ENCODE results near the gene PTK7.

Gene PTK7

GRCh38 chr6:43089467-43089866, 13.4 kb downstream of the PTK7 start:
- Histone ChIP-seq H3K9me3 (ENCODE audit: insufficient read depth, low read length) (no peaks in the 10 kb centered on the region), H3F3A (ENCODE audit: insufficient read depth) (no peaks in the 10 kb centered on the region), H3K79me2 (ENCODE audit: insufficient read depth, low read length) (no peaks in the 10 kb centered on the region), H3K36me3 (ENCODE audit: low read length) (no peaks in the 10 kb centered on the region), H3K9ac (ENCODE audit: low read length) (no peak overlapping the region), H3K4me3 (ENCODE audit: insufficient read depth, low read length, poor library complexity, severe bottlenecking) (no peak overlapping the region), H3K4me2 (ENCODE audit: low read depth, low read length, poor library complexity, severe bottlenecking) (no peak overlapping the region), H3K27ac (ENCODE audit: low read depth, low read length) (no peak overlapping the region), H2AFZ (ENCODE audit: low read depth, low read length, severe bottlenecking) (no peak overlapping the region), H4K20me1 (ENCODE audit: low read depth, low read length) (no peaks in the 10 kb centered on the region), H3K9me2 (replicated peaks; ENCODE audit: insufficient read depth, low read length) (no peaks in the 10 kb centered on the region), H3K27me3 (ENCODE audit: low read length) (no peaks in the 10 kb centered on the region)
- no peak for TF ChIP-seq EZH2phosphoT487 (conservative IDR thresholded peaks at IDR 0.05; ENCODE audit: low read length)
- TF ChIP-seq, protein P1, sequence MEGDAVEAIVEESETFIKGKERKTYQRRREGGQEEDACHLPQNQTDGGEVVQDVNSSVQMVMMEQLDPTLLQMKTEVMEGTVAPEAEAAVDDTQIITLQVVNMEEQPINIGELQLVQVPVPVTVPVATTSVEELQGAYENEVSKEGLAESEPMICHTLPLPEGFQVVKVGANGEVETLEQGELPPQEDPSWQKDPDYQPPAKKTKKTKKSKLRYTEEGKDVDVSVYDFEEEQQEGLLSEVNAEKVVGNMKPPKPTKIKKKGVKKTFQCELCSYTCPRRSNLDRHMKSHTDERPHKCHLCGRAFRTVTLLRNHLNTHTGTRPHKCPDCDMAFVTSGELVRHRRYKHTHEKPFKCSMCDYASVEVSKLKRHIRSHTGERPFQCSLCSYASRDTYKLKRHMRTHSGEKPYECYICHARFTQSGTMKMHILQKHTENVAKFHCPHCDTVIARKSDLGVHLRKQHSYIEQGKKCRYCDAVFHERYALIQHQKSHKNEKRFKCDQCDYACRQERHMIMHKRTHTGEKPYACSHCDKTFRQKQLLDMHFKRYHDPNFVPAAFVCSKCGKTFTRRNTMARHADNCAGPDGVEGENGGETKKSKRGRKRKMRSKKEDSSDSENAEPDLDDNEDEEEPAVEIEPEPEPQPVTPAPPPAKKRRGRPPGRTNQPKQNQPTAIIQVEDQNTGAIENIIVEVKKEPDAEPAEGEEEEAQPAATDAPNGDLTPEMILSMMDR (IDR thresholded peaks at IDR 0.05; ENCODE audit: insufficient read depth, low read length, poor library complexity, severe bottlenecking) = no peak

GRCh38 chr6:43089874-43090558, 13.9 kb downstream of the PTK7 start:
- H4K20me1 ChIP-seq (ENCODE audit: low read depth, low read length) = no peaks in the 10 kb centered on the region
- no peak overlapping the region for H3K27ac ChIP-seq (ENCODE audit: low read depth, low read length)
- no peaks in the 10 kb centered on the region for H3K9me2 ChIP-seq (replicated peaks; ENCODE audit: insufficient read depth, low read length)
- H3K4me2 ChIP-seq (ENCODE audit: low read depth, low read length, poor library complexity, severe bottlenecking) = no peak overlapping the region
- no peaks in the 10 kb centered on the region for H3K36me3 ChIP-seq (ENCODE audit: low read length)
- TF ChIP-seq, protein P1 (IDR thresholded peaks at IDR 0.05; ENCODE audit: insufficient read depth, low read length, poor library complexity, severe bottlenecking) = no peak
- no peak for TF ChIP-seq EZH2phosphoT487 (conservative IDR thresholded peaks at IDR 0.05; ENCODE audit: low read length)
- H3K79me2 ChIP-seq (ENCODE audit: insufficient read depth, low read length) = no peaks in the 10 kb centered on the region
- no peak overlapping the region for H3K9ac ChIP-seq (ENCODE audit: low read length)
- no peaks in the 10 kb centered on the region for H3F3A ChIP-seq (ENCODE audit: insufficient read depth)
- H3K4me3 ChIP-seq (ENCODE audit: insufficient read depth, low read length, poor library complexity, severe bottlenecking) = no peak overlapping the region
- H2AFZ ChIP-seq (ENCODE audit: low read depth, low read length, severe bottlenecking) = no peak overlapping the region
- no peaks in the 10 kb centered on the region for H3K9me3 ChIP-seq (ENCODE audit: insufficient read depth, low read length)
- no peaks in the 10 kb centered on the region for H3K27me3 ChIP-seq (ENCODE audit: low read length)

GRCh38 chr6:43090559-43090956, 14.4 kb downstream of the PTK7 start:
- Histone ChIP-seq H3K27ac (ENCODE audit: low read depth, low read length) (no peak overlapping the region), H3K4me3 (ENCODE audit: insufficient read depth, low read length, poor library complexity, severe bottlenecking) (no peak overlapping the region), H3K9ac (ENCODE audit: low read length) (no peak overlapping the region)

More at GRCh38 chr6:43090559-43090956, 14.4 kb downstream of the PTK7 start:
- Histone ChIP-seq H3K79me2 (ENCODE audit: insufficient read depth, low read length) (no peaks in the 10 kb centered on the region), H3K36me3 (ENCODE audit: low read length) (no peaks in the 10 kb centered on the region), H3K9me3 (ENCODE audit: insufficient read depth, low read length) (no peaks in the 10 kb centered on the region), H3K4me2 (ENCODE audit: low read depth, low read length, poor library complexity, severe bottlenecking) (no peak overlapping the region), H3F3A (ENCODE audit: insufficient read depth) (no peaks in the 10 kb centered on the region), H3K27me3 (ENCODE audit: low read length) (no peaks in the 10 kb centered on the region), H2AFZ (ENCODE audit: low read depth, low read length, severe bottlenecking) (no peak overlapping the region), H4K20me1 (ENCODE audit: low read depth, low read length) (no peaks in the 10 kb centered on the region), H3K9me2 (replicated peaks; ENCODE audit: insufficient read depth, low read length) (no peaks in the 10 kb centered on the region)
- TF ChIP-seq, protein P1 (IDR thresholded peaks at IDR 0.05; ENCODE audit: insufficient read depth, low read length, poor library complexity, severe bottlenecking) = no peak
- no peak for TF ChIP-seq EZH2phosphoT487 (conservative IDR thresholded peaks at IDR 0.05; ENCODE audit: low read length)

All from SU-DHL-6 (cell line).